HG03159 (cell line): ENCODE measurements around the gene THADA.
"Not testable (repeated sequence)": the region's sequence is repeated elsewhere in the genome, so short reads cannot be mapped to it uniquely, and the experiment has no call there.

Experiments used
- ATAC-seq: cut with Tn5 transposase; IDR thresholded peaks from one replicate; pipeline ENCODE4 v1.9.1; 2021; ENCODE audit warnings: mild to moderate bottlenecking, moderate library complexity; ENCODE audit not compliant: unreplicated experiment

Gene THADA

DNA sequence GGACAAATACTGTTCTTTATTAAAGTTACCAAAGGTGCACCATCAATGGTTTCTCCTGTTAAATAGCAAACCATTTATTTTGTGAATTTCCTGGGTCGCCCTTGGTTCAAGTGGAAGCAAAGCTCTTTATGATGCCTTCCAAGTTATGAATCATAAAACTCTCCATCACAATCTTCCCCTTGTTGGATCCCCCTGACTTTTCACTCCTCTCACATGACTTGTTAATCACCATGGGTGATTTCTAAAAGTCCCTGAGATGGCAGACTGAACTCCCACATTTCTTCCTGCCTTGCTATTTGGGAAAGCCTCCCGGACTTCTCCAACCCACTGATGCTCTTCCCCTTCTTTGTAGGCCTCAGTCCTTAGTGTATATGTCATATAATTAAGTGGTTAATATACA is 176.0 kb downstream of the THADA start:
- ATAC-seq, result no peak

GRCh38 chr2:43419243-43419642 is 176.6 kb downstream of the THADA start:
- no peak for ATAC-seq

DNA sequence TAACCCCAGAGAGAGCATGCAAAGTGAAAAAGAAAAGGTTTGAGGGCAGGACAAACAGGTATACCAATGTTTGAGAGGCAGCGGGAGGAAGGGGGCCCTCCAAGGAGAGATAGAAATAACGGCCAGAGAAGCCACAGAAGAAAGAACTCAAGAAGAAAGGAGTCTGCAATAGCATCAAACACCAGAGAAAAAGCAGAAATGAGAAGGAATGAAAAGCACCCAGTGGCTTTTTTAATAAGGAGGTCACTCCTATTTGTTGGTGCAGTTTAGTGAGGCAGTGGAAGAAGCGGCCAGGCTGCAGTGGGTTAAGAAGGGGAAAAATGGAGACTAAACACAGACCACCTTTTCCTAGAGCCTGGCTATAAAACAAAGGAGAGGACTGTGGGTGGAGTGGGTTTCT is 177.2 kb downstream of the THADA start:
- no peak for ATAC-seq

GRCh38 chr2:43417300-43417699 is 178.5 kb downstream of the THADA start:
- no peak for ATAC-seq

- ATAC-seq, result no peak
Observed at GRCh38 chr2:43415592-43415991, 180.2 kb downstream of the THADA start.

GRCh38 chr2:43414586-43415135 is 181.2 kb downstream of the THADA start:
- no peak for ATAC-seq

GRCh38 chr2:43414033-43414432 is 181.8 kb downstream of the THADA start:
- ATAC-seq, result no peak

- ATAC-seq, result no peak
Observed at GRCh38 chr2:43412114-43412753, 183.6 kb downstream of the THADA start.

DNA sequence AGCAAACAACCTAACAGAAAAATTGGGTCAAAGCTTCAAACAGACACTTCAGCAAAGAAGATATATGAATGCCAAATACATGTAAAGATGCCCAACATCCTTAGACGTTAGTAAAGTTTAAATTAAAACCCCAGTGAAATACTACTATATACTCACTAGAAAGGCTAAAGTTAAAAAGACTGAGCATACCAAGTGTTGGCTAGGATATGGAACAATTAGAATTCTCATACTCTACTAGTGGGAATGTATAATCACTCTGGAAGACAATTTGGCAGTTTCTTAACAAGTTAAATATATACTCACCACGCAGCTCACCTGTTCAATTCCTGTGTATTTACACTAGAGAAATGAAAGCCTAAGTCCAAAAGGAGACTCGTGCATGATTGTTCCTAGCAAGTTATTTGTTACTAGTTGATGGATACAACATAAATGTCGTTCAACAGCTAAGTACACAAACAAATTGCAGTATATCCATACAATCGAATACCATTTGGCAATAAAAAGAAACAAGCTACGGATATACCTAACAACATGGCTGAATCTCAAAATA is 185.7 kb downstream of the THADA start:
- no peak for ATAC-seq

DNA sequence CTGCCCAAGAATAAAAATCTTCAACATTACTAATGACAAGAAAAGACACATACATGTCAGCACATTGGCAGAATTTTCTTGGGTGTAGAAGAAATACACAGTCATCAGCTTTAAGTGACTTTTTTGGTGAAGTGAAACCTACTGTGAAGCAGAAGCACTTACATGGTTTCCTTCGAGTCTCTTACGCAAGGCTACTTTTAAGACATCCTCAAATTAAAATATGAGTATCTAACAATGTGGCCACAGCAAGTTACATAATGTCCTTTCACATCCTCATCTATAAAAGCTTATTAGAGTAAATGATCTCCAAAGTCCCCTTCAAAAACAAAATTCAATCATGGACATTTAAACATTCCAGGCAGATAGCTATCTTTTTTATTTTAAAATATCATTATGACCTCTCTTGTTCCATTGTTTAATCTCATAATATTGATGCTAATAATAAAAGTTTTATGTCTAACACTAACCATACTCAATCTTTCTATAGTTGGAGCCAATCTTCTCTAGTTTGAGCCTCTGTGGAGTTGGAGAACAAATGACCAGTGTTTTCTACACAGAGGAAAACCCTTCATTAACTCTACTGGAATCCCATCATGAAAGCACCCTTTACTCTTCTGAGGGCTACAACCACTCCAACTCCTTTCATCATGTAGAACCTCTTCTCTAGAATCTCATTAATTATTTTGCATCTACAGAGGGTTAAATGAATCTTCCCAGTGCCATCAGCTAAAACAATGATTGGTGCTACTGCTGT is 187.3 kb downstream of the THADA start:
- peak; percentile 81 for ATAC-seq

GRCh38 chr2:43407935-43408334 is 187.9 kb downstream of the THADA start:
- peak; percentile 52 for ATAC-seq

GRCh38 chr2:43406651-43407279 is 189.1 kb downstream of the THADA start:
- no peak for ATAC-seq

GRCh38 chr2:43405829-43406228 is 190.0 kb downstream of the THADA start:
- ATAC-seq, result no peak

DNA sequence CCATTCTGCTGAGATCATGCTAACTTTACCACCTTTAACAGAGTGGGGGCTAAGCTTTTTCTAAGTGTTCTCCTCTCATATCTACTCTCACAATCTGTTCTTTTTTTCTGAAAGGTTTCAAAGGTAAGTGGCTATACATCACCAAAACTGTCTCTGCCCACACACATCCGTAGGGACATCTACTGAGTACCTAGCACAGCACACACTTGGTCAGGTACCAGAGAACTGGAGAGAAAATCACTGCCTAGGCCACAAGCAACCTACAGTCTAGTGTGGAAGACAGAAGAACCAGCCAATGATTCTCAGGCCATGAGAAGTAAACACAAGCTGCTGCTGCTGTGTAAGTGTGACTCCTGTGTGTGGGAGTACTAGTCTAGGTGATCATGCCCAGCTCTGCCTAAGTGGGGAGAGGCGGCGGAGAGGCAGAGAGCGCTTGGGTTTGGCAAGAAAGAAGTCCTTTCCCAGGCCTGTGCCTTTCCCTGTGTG is 193.3 kb downstream of the THADA start:
- ATAC-seq, result peak; percentile 36

DNA sequence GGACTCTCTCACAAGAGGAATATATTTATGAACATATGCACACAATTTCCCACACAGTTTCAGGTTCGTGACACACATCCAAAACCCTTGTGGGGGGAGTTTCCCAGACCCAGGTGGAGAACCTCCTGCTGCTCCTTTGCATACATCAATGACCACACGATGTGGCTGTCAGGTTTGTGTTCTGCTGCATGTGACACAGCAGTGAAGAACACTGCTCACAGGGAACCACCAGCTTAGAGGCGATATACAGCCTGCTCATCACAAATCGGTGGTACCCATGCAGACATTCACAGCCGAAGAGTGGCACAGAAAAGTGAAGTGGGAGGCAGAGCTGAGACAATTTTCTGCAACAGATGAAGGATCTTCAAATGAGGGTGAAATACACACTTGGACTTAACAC is 193.8 kb downstream of the THADA start:
- ATAC-seq, result peak; percentile 81

DNA sequence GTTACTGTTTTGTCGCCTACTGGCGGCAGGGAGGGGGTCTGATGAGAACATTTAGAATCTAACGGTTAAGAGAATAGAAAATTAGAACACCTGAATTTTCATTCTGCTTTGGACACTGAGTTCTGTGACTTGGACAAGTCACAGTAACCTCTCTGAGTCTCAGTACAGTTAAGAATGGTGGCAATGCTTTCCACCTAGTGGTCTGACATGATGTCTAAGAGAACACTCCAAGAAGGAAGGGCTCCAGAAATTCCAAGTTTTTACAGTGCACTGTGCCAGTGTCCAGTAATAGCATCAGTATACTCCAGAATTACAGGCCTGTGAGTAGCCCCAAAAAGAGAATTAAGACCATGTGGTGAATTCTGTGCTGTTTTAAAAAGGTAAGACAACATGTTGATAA is 195.3 kb downstream of the THADA start:
- no peak for ATAC-seq

DNA sequence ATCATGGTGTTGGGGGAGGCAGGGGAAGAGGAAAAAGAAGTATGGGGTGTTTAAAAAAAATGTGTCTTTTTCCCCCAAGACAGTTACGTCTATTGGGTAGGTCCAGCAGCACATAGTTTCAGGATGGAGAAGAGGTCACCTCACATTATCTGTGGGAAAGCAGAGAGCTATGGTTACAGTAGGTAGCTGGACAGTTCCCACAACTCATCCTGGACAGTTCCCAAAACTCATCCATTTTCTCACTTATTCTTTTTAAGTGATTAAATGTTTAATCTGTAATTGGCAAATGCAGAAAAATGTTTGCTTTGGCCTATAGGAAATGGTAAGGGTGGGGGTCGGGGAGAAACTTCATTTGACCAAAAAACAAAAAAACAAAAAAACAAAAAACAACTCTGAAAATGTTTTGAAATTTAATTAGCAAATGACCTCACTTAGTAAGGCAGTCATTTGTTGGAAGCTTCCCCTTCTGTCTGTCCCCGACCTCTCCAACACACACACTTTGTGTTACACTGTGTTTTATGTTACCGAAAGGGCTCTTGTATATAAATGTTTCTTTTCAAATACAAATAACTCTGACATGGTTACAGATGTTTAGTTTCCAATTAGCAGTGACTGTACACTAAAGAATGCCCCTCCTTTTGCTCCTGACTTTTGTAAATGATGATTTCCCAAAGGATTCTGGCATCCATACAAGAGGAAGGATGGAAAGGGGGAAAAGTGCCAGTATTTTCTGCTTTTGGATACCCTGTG is 196.1 kb downstream of the THADA start:
- ATAC-seq, result no peak

GRCh38 chr2:43399098-43399497 is 196.7 kb downstream of the THADA start:
- no peak for ATAC-seq

GRCh38 chr2:43397821-43398220 is 198.0 kb downstream of the THADA start:
- no peak for ATAC-seq

DNA sequence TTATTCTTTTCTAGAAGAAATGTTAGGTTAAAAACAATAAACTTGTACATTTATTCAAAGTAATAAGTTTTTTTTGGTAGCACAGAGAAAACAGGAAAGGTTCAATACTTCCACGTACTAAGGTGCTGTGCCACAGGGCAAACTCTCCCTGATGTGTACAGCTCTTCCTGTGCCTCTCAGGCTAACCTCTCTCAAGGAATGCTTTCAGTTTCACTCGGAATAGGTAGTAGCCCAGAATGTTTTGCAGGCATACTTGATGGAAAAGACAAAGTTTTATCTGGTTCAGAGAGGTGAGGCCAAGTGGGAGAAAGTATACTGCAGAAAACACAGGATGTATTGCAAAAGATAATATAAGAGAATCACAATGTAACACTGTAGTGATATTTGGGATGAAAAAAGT is 198.4 kb downstream of the THADA start:
- ATAC-seq, result no peak

- not testable (repeated sequence) for ATAC-seq
Observed at GRCh38 chr2:43396344-43396743, 199.5 kb downstream of the THADA start.
